ENCODE data around the gene HNRNPF. TPM values are rescaled to one million over a fixed set of nuclear protein-coding genes. Genes with fewer than 3 reads are reported as not detected.

Gene HNRNPF
- total RNA-seq, 1 experiment from 2014 or later = 198 TPM

DNA sequence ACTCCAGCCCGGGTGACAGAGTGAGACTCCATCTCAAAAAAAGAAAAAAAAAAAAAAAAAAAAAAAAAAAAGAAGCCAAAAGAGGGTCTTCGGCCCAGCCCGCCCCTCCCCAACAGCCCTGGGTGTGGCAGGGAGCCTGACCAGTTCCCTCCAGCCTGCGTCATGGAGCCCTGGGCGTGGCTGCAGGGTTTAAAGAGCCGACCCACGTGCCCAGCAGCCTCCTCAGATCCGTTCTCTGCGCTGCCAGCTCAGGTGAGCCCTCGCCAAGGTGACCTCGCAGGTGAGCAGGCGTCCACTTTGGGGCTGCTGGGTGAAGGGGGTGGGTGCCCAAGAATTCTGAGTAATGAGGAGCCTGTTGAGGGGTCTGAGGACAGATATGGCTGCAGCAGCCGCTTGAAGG lies 37.6 kb downstream of the HNRNPF start, which contains the start of gene FXYD4:
Gene FXYD4, plus strand, starts transcription at position 219 of the 400 bp plus-strand sequence. CDS start 2,111 bp downstream, outside the sequence.
- intact Hi-C loops (cut with micrococcal nuclease) = no loop called here
- ChIA-PET POLR2A (no interaction called here), CTCF (interaction anchor here (0.6 to 0.7 kb wide), 2 partner anchors 41 to 265 kb away, joined by 3 to 4 read pairs; no protein-coding TSS in a partner anchor)
- BruUV-seq (replicated peaks) = no TSS peak
- no peak for DNase-seq (ENCODE audit: unreplicated experiment)
- no peaks in the 10 kb centered on the region for H3K4me1 Mint-ChIP-seq (ENCODE audit: insufficient read depth, unreplicated experiment)
- TF ChIP-seq, protein P1, sequence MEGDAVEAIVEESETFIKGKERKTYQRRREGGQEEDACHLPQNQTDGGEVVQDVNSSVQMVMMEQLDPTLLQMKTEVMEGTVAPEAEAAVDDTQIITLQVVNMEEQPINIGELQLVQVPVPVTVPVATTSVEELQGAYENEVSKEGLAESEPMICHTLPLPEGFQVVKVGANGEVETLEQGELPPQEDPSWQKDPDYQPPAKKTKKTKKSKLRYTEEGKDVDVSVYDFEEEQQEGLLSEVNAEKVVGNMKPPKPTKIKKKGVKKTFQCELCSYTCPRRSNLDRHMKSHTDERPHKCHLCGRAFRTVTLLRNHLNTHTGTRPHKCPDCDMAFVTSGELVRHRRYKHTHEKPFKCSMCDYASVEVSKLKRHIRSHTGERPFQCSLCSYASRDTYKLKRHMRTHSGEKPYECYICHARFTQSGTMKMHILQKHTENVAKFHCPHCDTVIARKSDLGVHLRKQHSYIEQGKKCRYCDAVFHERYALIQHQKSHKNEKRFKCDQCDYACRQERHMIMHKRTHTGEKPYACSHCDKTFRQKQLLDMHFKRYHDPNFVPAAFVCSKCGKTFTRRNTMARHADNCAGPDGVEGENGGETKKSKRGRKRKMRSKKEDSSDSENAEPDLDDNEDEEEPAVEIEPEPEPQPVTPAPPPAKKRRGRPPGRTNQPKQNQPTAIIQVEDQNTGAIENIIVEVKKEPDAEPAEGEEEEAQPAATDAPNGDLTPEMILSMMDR (IDR thresholded peaks at IDR 0.05; ENCODE audit: unreplicated experiment) = no peak
- H3K27ac Mint-ChIP-seq (ENCODE audit: low read depth, unreplicated experiment) = no peak within 1 kb of the TSS
- no peaks in the 10 kb centered on the region for H3K27me3 Mint-ChIP-seq (ENCODE audit: insufficient read depth, unreplicated experiment)
- H3K9me3 Mint-ChIP-seq (ENCODE audit: unreplicated experiment) = no peaks in the 10 kb centered on the region
- no peak within 1 kb of the TSS for H3K4me3 Mint-ChIP-seq (ENCODE audit: unreplicated experiment)
- H3K36me3 Mint-ChIP-seq (ENCODE audit: insufficient read depth, unreplicated experiment) = no peaks in the 10 kb centered on the region

DNA sequence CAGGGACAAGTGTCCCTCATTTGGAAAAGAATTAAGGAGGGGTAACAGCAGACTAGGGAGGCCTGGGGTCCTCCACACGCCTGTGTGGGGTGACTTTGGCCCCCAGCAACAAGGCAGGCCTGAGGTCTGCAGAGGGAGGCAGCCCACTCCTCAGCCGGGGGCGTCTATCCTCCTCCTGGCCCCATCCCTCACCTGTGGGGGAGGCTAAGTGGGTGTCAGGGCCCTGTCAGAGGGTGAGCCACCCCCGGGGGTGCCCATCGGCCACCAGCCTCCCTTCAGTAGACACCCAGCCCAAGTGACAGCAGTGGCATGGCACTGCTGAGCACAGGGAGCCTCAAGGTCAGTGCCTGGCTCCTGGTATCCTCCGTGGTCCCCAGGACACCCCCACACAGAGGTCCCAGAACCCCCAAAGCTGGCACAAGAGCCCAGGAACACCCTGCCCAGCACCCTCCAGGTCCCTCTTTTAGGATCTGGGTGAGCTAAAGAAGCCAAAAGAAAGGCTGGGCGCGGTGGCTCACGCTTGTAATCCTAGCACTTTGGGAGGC lies 38.2 kb downstream of the HNRNPF start:
- Mint-ChIP-seq H3K9me3 (ENCODE audit: unreplicated experiment) (no peaks in the 10 kb centered on the region), H3K36me3 (ENCODE audit: insufficient read depth, unreplicated experiment) (no peaks in the 10 kb centered on the region)
- CTCF ChIA-PET = no interaction called here

DNA sequence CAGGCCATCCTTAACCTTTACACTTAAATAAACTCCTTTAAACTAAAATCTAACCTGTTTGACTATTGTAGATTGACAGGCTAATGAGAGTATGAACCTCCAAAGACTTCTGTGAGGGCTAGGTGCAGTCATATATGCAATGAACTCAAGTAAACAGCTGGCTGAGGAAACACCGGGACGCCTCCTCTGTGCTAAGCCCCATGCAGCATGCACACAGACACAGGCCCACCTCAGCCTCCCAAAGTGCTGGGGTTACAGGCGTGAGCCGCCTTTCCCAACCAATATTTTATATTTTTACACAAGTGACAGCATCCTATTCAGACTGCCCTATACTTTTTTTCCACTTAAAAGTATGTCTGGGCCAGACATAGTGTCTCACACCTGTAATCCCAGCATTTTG lies 39.1 kb downstream of the HNRNPF start:
- ChIA-PET POLR2A (no interaction called here), CTCF (interaction anchor here (0.5 to 0.6 kb wide), 2 partner anchors 19 to 22 kb away, joined by 3 to 4 read pairs; no protein-coding TSS in a partner anchor)
- no peak overlapping the region for H3K4me3 Mint-ChIP-seq (ENCODE audit: unreplicated experiment)
- no peaks in the 10 kb centered on the region for H3K9me3 Mint-ChIP-seq (ENCODE audit: unreplicated experiment)
- BruUV-seq (replicated peaks) = no TSS peak
- H3K27me3 Mint-ChIP-seq (ENCODE audit: insufficient read depth, unreplicated experiment) = no peaks in the 10 kb centered on the region
- TF ChIP-seq, protein P1 (IDR thresholded peaks at IDR 0.05; ENCODE audit: unreplicated experiment) = no peak
- no peak overlapping the region for H3K27ac Mint-ChIP-seq (ENCODE audit: low read depth, unreplicated experiment)
- no peak for DNase-seq (ENCODE audit: unreplicated experiment)
- intact Hi-C loops (cut with micrococcal nuclease) = no loop called here
- no peaks in the 10 kb centered on the region for H3K36me3 Mint-ChIP-seq (ENCODE audit: insufficient read depth, unreplicated experiment)
- no peaks in the 10 kb centered on the region for H3K4me1 Mint-ChIP-seq (ENCODE audit: insufficient read depth, unreplicated experiment)

More for the DNA sequence above, 38.2 kb downstream of the HNRNPF start:
- Mint-ChIP-seq H3K27ac (ENCODE audit: low read depth, unreplicated experiment) (no peak overlapping the region), H3K4me1 (ENCODE audit: insufficient read depth, unreplicated experiment) (no peaks in the 10 kb centered on the region), H3K27me3 (ENCODE audit: insufficient read depth, unreplicated experiment) (no peaks in the 10 kb centered on the region), H3K4me3 (ENCODE audit: unreplicated experiment) (no peak overlapping the region)
- TF ChIP-seq, protein P1 (IDR thresholded peaks at IDR 0.05; ENCODE audit: unreplicated experiment) = no peak
- no TSS peak for BruUV-seq (replicated peaks)
- intact Hi-C loops (cut with micrococcal nuclease) = no loop called here
- DNase-seq (ENCODE audit: unreplicated experiment) = no peak
- POLR2A ChIA-PET = no interaction called here

DNA sequence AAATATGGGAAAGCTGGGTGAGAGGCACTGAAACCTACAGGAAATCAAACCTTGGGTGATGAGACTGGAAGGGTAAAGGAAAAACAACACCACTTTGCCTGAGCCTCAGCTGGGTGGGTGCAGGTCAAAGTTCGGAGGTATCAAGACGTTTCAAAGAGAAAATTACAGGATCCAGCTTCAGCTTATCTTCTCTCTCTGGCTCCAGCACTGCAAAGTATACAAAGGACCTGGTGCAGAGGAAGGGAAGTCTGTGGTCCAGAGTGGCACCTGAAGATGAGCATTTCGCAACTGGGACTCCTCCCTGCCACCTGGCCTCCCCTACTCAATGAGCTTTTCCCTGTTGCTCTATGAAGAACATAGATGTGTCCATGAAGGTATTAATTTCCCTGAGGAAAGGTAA lies 44.0 kb downstream of the HNRNPF start:
- Mint-ChIP-seq H3K4me3 (ENCODE audit: unreplicated experiment) (no peak overlapping the region), H3K4me1 (ENCODE audit: insufficient read depth, unreplicated experiment) (no peaks in the 10 kb centered on the region), H3K27me3 (ENCODE audit: insufficient read depth, unreplicated experiment) (no peaks in the 10 kb centered on the region), H3K36me3 (ENCODE audit: insufficient read depth, unreplicated experiment) (no peaks in the 10 kb centered on the region), H3K27ac (ENCODE audit: low read depth, unreplicated experiment) (no peak overlapping the region), H3K9me3 (ENCODE audit: unreplicated experiment) (no peaks in the 10 kb centered on the region)
- BruUV-seq (replicated peaks) = no TSS peak
- no peak for DNase-seq (ENCODE audit: unreplicated experiment)
- intact Hi-C loops (cut with micrococcal nuclease) = no loop called here
- ChIA-PET POLR2A (no interaction called here), CTCF (interaction anchor here (1.2 kb wide), 1 partner anchor 18 kb away, joined by 3 read pairs; no protein-coding TSS in a partner anchor)
- TF ChIP-seq, protein P1 (IDR thresholded peaks at IDR 0.05; ENCODE audit: unreplicated experiment) = no peak

Measured in MCF 10A (cell line).